ENCODE data around the gene MARCHF6.
"Not testable (repeated sequence)": the region's sequence is repeated elsewhere in the genome, so short reads cannot be mapped to it uniquely, and the experiment has no call there.

The MARCHF6 gene, protein sequence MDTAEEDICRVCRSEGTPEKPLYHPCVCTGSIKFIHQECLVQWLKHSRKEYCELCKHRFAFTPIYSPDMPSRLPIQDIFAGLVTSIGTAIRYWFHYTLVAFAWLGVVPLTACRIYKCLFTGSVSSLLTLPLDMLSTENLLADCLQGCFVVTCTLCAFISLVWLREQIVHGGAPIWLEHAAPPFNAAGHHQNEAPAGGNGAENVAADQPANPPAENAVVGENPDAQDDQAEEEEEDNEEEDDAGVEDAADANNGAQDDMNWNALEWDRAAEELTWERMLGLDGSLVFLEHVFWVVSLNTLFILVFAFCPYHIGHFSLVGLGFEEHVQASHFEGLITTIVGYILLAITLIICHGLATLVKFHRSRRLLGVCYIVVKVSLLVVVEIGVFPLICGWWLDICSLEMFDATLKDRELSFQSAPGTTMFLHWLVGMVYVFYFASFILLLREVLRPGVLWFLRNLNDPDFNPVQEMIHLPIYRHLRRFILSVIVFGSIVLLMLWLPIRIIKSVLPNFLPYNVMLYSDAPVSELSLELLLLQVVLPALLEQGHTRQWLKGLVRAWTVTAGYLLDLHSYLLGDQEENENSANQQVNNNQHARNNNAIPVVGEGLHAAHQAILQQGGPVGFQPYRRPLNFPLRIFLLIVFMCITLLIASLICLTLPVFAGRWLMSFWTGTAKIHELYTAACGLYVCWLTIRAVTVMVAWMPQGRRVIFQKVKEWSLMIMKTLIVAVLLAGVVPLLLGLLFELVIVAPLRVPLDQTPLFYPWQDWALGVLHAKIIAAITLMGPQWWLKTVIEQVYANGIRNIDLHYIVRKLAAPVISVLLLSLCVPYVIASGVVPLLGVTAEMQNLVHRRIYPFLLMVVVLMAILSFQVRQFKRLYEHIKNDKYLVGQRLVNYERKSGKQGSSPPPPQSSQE

DNA sequence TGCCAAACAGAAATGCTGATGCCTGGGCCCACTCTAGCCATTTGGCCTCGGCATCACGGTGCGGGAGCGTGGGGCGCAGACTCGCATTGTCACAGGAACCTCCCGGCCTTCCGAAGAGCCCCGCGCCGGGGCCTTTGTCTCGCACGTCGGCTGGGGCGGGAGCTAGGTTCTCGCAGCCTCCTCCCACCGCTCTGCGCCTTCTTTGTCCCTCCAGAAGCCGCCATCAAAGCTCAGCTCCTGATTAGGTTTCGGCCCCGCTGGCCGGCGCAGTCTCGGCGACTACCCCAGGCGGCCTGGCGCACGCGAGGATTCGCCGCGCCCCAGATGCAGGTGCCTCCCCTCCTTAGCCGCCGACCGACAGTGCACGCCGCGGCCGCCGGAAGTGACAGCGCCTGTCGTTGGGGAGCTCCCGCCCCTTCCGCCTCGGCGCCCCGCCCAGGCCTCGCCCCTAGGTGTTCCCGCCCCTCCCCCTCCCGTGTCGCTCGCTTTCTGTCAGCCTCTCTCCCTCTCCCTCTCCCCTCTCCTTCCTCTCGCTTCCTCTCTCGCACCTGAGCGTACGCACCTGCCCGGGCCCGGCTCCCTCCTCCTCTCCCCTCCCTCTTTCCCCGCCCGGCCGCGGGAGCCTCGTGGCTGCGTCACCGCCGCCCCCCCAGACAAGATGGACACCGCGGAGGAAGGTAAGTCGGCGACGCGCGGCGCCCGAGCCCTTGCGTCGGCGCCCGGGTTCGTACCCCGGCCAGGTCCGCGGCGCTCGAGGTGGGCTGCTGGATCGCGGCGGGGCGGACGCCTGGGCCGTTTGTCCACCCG, at the start of gene MARCHF6:
Gene MARCHF6, plus strand, starts transcription at position 455 of the 807 bp plus-strand sequence. Its CDS starts 204 bp downstream, at position 659.
- DNase-seq (ENCODE audit: low read depth) = peak; percentile 96

DNA sequence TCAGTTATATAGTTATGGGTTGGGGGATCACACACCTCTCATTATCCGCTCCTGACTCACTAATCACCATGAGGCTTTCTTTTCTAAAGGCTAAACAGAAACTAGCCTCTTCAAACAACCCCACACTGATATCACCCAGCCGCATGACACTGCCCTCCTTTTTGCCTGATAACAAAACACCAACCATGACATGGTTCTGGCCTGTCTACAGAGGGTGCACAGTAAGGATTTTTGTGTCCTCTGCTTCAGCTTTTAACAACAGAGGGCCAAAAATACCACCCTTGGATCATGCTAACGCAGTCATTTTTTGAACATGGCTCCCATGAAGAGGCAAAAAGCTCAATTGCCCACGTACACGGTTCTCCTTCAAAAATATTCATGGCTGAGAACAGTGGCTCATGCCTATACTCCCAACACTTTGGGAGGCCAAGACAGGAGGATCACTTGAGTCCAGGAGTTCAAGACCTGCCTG, 49.8 kb upstream of the MARCHF6 start:
- DNase-seq (ENCODE audit: low read depth) = no peak

DNA sequence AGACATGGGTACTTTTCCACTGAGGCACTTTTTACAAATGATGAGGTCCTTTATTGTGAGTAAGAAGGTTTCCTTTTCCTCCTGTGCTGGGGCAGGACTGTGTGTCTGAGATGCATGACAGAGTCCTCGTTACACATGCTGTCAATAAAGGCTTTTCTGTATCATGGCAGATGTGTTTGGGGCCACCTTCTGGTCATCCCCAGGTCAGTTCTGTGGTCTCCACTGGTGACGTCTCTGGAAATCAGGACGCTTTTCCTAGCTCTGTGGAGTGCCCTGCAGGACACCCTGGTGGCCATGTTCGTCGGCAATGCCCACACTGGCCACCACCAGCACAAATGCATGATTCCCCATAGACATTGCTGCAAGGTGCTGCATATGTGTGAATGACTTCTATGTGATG, 48.6 kb upstream of the MARCHF6 start:
- no peak for DNase-seq (ENCODE audit: low read depth)

DNA sequence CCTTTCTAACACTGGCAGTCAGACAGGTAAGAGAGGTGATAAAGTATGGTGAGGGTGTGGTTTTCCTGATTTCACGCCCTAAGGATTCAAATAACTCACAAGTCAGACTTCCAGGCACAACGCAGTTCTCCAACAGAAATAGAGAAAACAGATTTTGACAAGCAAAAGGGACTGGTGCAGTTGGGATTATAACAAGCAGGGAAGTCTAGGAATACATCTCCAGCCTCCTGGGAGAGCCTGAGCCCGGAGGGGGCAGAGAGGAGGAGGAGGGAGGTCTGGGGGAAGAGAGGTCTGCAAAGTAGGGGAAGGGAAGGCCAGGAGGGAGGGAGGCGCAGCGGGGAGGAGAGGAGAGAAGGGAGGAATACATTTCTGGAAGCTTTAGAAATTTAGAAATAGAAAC, 47.4 kb upstream of the MARCHF6 start:
- DNase-seq (ENCODE audit: low read depth) = no peak

DNA sequence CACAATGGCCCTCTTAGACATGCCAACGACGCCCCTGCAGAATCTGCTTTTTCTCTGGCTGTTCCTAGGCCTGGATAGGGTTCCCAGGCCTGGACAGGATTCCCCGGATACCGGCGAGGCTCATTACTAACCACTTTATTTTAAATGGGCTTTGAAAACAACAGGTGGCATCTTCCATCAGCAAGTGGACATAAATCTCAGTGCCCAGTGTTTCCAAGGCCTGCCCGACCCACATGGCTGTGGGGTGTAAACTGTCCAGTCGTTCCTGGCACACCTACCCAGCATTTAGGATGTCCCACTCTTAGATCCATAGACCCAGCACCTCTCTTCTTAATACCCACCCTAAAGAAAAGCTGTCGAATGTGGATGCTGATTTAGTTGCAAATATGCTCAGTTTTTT, 46.7 kb upstream of the MARCHF6 start:
- no peak for DNase-seq (ENCODE audit: low read depth)

DNA sequence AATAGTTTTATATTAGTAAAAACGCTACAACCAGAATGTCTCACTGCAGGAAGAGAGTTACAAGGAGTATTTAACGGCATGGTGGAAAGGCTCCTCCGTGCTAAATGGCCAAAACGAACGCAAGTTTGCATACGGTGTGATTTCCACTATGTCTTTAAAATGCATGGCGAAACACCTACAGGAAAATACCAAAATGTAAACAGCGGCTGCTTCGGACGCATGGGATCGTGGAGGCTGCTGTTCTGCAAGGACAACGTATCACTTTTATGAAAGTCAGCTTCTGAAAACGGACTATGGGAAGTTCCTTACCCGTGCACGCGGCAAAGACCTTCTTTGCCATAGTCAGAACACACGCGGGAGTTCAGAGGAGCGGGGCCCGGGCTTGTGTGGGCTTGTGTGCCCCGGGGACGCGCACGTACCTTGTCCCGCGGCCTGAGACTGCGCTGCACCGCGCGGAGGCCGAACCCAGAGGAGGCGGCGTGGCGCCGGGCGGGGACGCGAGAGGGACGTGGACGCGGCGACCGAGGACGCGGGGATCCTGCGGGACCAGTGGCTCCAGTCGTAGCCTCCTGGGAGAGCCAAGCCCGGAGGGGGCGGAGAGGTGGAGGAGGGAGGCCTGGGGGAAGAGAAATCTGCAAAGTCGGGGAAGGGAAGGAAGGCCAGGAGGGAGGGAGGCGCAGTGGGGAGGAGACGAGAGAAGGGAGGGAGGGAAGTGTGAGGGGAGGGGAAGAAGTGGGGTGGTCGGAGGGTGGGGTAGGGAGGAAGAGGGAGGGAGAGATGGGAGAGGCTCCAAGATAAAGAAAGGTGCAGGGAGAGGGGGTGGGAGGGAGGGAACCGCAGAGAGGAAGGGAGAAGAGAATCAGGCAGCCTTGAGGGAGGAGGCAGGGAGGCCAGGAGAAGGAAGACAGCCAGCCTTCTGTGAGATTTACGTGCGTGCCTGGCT, 46.0 kb upstream of the MARCHF6 start, which contains the start of gene CMBL:
Gene CMBL, minus strand, starts transcription at position 697 of the 943 bp plus-strand sequence. CDS start 17,140 bp downstream, outside the sequence.
- no peak for DNase-seq (ENCODE audit: low read depth)

DNA sequence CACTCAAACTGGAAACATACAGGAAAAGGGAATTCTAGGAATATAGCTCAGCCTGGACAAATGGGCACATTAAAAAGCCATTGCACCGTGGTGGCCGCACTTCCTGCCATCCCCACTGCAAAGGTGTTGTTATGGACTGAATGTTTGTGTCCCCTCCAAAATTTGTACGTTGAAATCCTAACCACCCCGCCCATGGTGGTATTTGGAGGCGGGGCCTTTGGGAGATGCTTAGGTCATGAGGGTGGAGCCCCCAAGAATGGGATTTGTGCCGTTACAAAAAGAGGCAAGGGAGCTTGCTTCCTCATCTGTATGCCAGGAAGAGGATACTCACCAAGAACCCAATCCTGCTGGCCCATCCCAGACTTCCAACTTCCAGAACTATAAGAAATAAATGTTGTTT, 44.7 kb upstream of the MARCHF6 start:
- no peak for DNase-seq (ENCODE audit: low read depth)

GRCh38 chr5:10310066-10310779, 43.3 kb upstream of the MARCHF6 start:
- no peak for DNase-seq (ENCODE audit: low read depth)

GRCh38 chr5:10310835-10311570, 42.5 kb upstream of the MARCHF6 start:
- DNase-seq (ENCODE audit: low read depth) = not testable (repeated sequence)

- no peak for DNase-seq (ENCODE audit: low read depth)
Observed at GRCh38 chr5:10311595-10312425, 41.7 kb upstream of the MARCHF6 start.

DNA sequence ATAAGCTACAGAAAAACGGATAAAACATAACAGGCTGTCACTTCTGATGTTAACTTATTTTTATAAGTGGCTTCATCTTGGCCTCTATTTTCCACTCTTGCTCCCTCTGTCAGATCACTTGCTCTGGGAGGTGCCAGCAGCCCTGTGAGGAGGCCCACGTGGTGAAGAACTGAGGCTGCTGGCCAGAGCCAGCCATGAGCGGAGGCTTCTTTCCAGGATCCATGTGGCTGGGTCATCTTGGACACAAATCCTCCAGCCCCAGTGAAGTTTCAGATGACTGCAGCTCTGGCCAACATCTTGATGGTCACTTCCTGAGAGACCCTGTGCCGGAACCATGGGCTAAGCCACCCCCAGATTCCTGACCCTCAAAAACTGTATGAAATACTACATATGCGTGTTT, 38.3 kb upstream of the MARCHF6 start:
- DNase-seq (ENCODE audit: low read depth) = no peak

GRCh38 chr5:10315824-10316509, 37.5 kb upstream of the MARCHF6 start:
- no peak for DNase-seq (ENCODE audit: low read depth)

GRCh38 chr5:10317825-10318682, 35.4 kb upstream of the MARCHF6 start:
- no peak for DNase-seq (ENCODE audit: low read depth)

DNA sequence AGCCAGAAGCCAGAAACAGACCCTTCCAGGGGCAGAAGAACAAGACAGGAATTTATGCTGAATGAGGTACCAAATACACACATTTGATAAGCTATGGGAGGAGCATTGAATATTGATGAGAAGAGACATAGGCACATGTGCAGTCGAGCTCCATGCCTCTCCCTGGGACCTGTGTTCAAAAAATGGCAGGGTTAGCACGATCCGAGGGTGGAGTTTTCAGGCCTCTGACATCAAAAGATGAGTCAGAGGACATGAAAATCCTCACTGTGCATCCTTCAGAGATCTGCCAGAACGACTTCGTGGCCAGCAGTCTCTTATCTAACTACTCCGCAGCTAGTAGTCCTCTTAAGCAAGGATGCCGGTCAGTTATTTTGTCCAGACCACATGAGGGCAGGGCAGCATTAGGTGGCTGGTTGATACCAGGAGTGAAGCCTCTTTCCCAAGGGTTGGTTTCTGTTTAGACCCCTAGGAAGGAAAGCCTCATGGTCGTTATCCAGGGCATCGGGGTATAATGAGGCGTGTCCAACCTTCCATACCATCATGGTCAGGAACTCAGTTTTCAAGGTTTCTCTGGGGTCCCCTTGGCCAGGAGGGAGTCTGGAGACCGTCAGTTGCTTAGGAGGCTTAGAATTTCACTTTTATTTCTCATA, 34.2 kb upstream of the MARCHF6 start:
- no peak for DNase-seq (ENCODE audit: low read depth)

- no peak for DNase-seq (ENCODE audit: low read depth)
Observed at GRCh38 chr5:10320793-10321192, 32.7 kb upstream of the MARCHF6 start.

DNA sequence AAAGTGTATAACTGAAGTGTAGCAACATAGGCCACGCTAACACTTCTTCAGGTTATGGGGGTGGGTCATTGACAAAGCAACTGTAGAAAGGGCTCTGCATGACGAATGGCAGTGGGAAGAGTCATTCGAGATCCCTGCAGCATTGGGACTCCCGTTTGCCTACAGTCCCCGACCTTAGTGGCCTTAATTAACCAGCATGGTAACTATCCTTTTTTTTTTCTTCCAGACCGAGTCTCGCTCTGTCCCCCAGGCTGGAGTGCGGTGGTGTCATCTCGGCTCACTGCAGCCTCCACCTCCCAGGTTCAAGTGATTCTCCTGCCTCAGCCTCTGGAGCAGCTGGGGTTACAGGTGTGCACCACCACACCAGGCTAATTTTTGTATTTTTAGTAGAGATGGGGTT, 31.6 kb upstream of the MARCHF6 start:
- DNase-seq (ENCODE audit: low read depth) = no peak
